HL-60 (cell line): ENCODE results near the gene GALP.

Experiments used
- GABPA ChIP-seq: IDR thresholded peaks from 2 replicates; pipeline ENCODE4 v1.6.1; 2012; ENCODE audit warnings: low read depth
- POLR2AphosphoS5 ChIP-seq: IDR thresholded peaks from 2 replicates; pipeline ENCODE4 v1.6.1; 2012; ENCODE audit warnings: low read depth
- SPI1 ChIP-seq: IDR thresholded peaks from 2 replicates; pipeline ENCODE4 v1.6.1; 2012; ENCODE audit warnings: low read depth, mild to moderate bottlenecking, borderline replicate concordance
- TF ChIP-seq, protein P1 (sequence below): IDR thresholded peaks from one replicate; pipeline ENCODE4 v1.5.1; 2011; ENCODE audit warnings: low read length, control low read depth, inconsistent platforms; ENCODE audit not compliant: insufficient read depth
- TF ChIP-seq, protein P2 (sequence below): IDR thresholded peaks from 2 replicates; pipeline ENCODE4 v1.6.1; 2012; ENCODE audit warnings: low read depth; ENCODE audit not compliant: insufficient replicate concordance

DNA sequence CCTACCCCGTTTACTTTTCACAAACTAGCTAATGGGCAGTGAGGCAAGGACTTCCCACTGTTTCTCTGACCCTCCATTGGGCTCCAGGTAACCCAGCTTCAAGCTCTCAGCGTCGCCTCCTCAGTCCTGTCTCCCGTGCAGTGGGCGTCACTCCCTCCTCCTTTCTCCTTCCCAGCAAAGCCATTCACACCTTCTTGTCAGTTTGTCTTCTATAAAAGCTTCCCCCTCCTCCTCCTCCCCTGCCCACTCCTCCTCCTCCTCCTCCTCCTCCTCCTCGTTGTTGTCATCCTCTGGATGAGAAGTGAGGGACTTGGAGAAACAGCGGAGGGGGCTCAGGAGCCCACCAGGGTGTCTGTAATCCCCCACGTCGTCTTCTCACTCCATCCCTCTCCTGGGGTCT, 1.7 kb upstream of the GALP start:
- TF ChIP-seq, protein P1, sequence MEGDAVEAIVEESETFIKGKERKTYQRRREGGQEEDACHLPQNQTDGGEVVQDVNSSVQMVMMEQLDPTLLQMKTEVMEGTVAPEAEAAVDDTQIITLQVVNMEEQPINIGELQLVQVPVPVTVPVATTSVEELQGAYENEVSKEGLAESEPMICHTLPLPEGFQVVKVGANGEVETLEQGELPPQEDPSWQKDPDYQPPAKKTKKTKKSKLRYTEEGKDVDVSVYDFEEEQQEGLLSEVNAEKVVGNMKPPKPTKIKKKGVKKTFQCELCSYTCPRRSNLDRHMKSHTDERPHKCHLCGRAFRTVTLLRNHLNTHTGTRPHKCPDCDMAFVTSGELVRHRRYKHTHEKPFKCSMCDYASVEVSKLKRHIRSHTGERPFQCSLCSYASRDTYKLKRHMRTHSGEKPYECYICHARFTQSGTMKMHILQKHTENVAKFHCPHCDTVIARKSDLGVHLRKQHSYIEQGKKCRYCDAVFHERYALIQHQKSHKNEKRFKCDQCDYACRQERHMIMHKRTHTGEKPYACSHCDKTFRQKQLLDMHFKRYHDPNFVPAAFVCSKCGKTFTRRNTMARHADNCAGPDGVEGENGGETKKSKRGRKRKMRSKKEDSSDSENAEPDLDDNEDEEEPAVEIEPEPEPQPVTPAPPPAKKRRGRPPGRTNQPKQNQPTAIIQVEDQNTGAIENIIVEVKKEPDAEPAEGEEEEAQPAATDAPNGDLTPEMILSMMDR: no peak
- TF ChIP-seq, protein P2, sequence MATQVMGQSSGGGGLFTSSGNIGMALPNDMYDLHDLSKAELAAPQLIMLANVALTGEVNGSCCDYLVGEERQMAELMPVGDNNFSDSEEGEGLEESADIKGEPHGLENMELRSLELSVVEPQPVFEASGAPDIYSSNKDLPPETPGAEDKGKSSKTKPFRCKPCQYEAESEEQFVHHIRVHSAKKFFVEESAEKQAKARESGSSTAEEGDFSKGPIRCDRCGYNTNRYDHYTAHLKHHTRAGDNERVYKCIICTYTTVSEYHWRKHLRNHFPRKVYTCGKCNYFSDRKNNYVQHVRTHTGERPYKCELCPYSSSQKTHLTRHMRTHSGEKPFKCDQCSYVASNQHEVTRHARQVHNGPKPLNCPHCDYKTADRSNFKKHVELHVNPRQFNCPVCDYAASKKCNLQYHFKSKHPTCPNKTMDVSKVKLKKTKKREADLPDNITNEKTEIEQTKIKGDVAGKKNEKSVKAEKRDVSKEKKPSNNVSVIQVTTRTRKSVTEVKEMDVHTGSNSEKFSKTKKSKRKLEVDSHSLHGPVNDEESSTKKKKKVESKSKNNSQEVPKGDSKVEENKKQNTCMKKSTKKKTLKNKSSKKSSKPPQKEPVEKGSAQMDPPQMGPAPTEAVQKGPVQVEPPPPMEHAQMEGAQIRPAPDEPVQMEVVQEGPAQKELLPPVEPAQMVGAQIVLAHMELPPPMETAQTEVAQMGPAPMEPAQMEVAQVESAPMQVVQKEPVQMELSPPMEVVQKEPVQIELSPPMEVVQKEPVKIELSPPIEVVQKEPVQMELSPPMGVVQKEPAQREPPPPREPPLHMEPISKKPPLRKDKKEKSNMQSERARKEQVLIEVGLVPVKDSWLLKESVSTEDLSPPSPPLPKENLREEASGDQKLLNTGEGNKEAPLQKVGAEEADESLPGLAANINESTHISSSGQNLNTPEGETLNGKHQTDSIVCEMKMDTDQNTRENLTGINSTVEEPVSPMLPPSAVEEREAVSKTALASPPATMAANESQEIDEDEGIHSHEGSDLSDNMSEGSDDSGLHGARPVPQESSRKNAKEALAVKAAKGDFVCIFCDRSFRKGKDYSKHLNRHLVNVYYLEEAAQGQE: no peak
- no peak for TF ChIP-seq POLR2AphosphoS5
- TF ChIP-seq GABPA: no peak
- no peak for TF ChIP-seq SPI1
